Mesendoderm (in vitro differentiated cells): ENCODE results near the gene ACSL5.
"Not testable (repeated sequence)": the region's sequence is repeated elsewhere in the genome, so short reads cannot be mapped to it uniquely, and the experiment has no call there.

Experiments used
- DNase-seq: peaks from one replicate; pipeline ENCODE4 v3.0.0; 2013
- H2AK5ac ChIP-seq: 2 replicates; pipeline ENCODE4 v1.6.1; 2013; ENCODE audit warnings: low read length, inconsistent platforms
- H2BK120ac ChIP-seq: 2 replicates; pipeline ENCODE4 v1.6.1; 2013; ENCODE audit warnings: low read depth, mild to moderate bottlenecking, low read length, moderate library complexity, mixed read lengths
- H2BK15ac ChIP-seq: replicated peaks from 2 replicates; pipeline ENCODE4 v1.6.1; 2013; ENCODE audit warnings: low read depth, mild to moderate bottlenecking, moderate library complexity
- H2BK5ac ChIP-seq: 2 replicates; pipeline ENCODE4 v1.6.1; 2013; ENCODE audit warnings: low read length, inconsistent platforms
- H3K18ac ChIP-seq: 2 replicates; pipeline ENCODE4 v1.6.1; 2013; ENCODE audit warnings: mild to moderate bottlenecking, low read length, mixed read lengths
- H3K23ac ChIP-seq: one replicate; pipeline ENCODE4 v1.6.1; 2013; ENCODE audit warnings: low read length
- H3K27ac ChIP-seq: 2 replicates; pipeline ENCODE4 v1.5.1; 2013; ENCODE audit warnings: low read depth, mild to moderate bottlenecking, inconsistent platforms, low read length, moderate library complexity
- H3K27me3 ChIP-seq: 2 replicates; pipeline ENCODE4 v1.6.1; 2013; ENCODE audit warnings: low read length, control low read depth, mild to moderate bottlenecking, inconsistent platforms; ENCODE audit not compliant: insufficient read depth, poor library complexity
- H3K36me3 ChIP-seq: 2 replicates; pipeline ENCODE4 v1.6.1; 2013; ENCODE audit warnings: low read length, inconsistent platforms; ENCODE audit not compliant: control insufficient read depth, insufficient read depth
- H3K4ac ChIP-seq: one replicate; pipeline ENCODE4 v1.6.1; 2013; ENCODE audit warnings: low read depth, mild to moderate bottlenecking, low read length, moderate library complexity
- H3K4me1 ChIP-seq: 2 replicates; pipeline ENCODE4 v1.6.1; 2013; ENCODE audit warnings: low read depth, low read length, inconsistent platforms; ENCODE audit not compliant: control insufficient read depth
- H3K4me2 ChIP-seq: 2 replicates; pipeline ENCODE4 v1.6.1; 2013; ENCODE audit warnings: low read length
- H3K4me3 ChIP-seq: 2 replicates; pipeline ENCODE4 v1.5.1; 2013; ENCODE audit warnings: mild to moderate bottlenecking, low read length
- H3K56ac ChIP-seq: one replicate; pipeline ENCODE4 v1.6.1; 2013; ENCODE audit warnings: low read length
- H3K79me1 ChIP-seq: 2 replicates; pipeline ENCODE4 v1.6.1; 2013; ENCODE audit warnings: low read length, inconsistent platforms
- H3K79me2 ChIP-seq: 2 replicates; pipeline ENCODE4 v1.6.1; 2013; ENCODE audit warnings: mild to moderate bottlenecking, low read length; ENCODE audit not compliant: control insufficient read depth, insufficient read depth
- H3K9ac ChIP-seq: 2 replicates; pipeline ENCODE4 v1.6.1; 2013; ENCODE audit warnings: low read length, inconsistent platforms
- H4K5ac ChIP-seq: one replicate; pipeline ENCODE4 v1.6.1; 2013; ENCODE audit warnings: low read length
- H4K8ac ChIP-seq: one replicate; pipeline ENCODE4 v1.6.1; 2013; ENCODE audit warnings: low read depth, mild to moderate bottlenecking, control low read depth, low read length, moderate library complexity
- WGBS: extraction: QIAGEN DNeasy Blood & Tissue Kit; methylation state at CpG from one replicate; pipeline ENCODE4 v1.1.7; 2013; ENCODE audit warnings: low lambda C conversion rate, missing lambda C conversion rate; ENCODE audit not compliant: insufficient coverage; ENCODE audit errors: extremely low coverage; 5-methylcytosine and 5-hydroxymethylcytosine counted together

Gene ACSL5

GRCh38 chr10:112366992-112367391 lies 6.9 kb upstream of the ACSL5 start:
- H2BK15ac ChIP-seq, result no peak overlapping the region
- no peak overlapping the region for H2BK5ac ChIP-seq
- no peak overlapping the region for H2AK5ac ChIP-seq
- no peak overlapping the region for H3K27ac ChIP-seq
- WGBS, result no CpG with 5 or more reads among the region's 3 CpGs
- no peak overlapping the region for H3K9ac ChIP-seq
- H3K4me2 ChIP-seq, result no peak overlapping the region
- H3K4me3 ChIP-seq, result no peak overlapping the region
- no peaks in the 10 kb centered on the region for H3K36me3 ChIP-seq
- H3K79me1 ChIP-seq, result no peaks in the 10 kb centered on the region
- no peak overlapping the region for H4K8ac ChIP-seq
- H3K18ac ChIP-seq, result no peak overlapping the region
- H3K79me2 ChIP-seq, result no peaks in the 10 kb centered on the region
- no peaks in the 10 kb centered on the region for H3K4me1 ChIP-seq
- no peaks in the 10 kb centered on the region for H3K27me3 ChIP-seq
- DNase-seq, result no peak
- H3K56ac ChIP-seq, result no peak overlapping the region
- no peak overlapping the region for H3K4ac ChIP-seq
- H2BK120ac ChIP-seq, result no peak overlapping the region
- no peak overlapping the region for H3K23ac ChIP-seq
- H4K5ac ChIP-seq, result no peak overlapping the region

- Histone ChIP-seq H3K18ac (no peak overlapping the region), H3K4me3 (no peak overlapping the region), H3K56ac (no peak overlapping the region), H3K79me1 (no peaks in the 10 kb centered on the region), H2BK5ac (no peak overlapping the region), H2AK5ac (no peak overlapping the region), H3K23ac (no peak overlapping the region), H2BK120ac (no peak overlapping the region), H3K79me2 (no peaks in the 10 kb centered on the region), H3K4ac (no peak overlapping the region), H3K27ac (no peak overlapping the region), H3K9ac (no peak overlapping the region), H4K5ac (no peak overlapping the region), H3K27me3 (no peaks in the 10 kb centered on the region), H3K36me3 (no peaks in the 10 kb centered on the region), H3K4me1 (no peaks in the 10 kb centered on the region), H2BK15ac (no peak overlapping the region), H4K8ac (no peak overlapping the region), H3K4me2 (no peak overlapping the region)
- no CpG with 5 or more reads among the region's 4 CpGs for WGBS
- DNase-seq, result no peak
Observed at GRCh38 chr10:112367516-112367915, 6.4 kb upstream of the ACSL5 start.

- Histone ChIP-seq H2BK15ac (no peak overlapping the region), H3K56ac (no peak overlapping the region), H4K8ac (no peak overlapping the region), H3K79me2 (no peaks in the 10 kb centered on the region), H3K23ac (no peak overlapping the region), H2BK5ac (no peak overlapping the region), H3K9ac (no peak overlapping the region), H4K5ac (no peak overlapping the region), H2BK120ac (no peak overlapping the region), H3K79me1 (no peaks in the 10 kb centered on the region), H3K36me3 (no peaks in the 10 kb centered on the region), H3K4me3 (no peak overlapping the region), H3K4me1 (no peaks in the 10 kb centered on the region), H3K18ac (no peak overlapping the region), H3K27me3 (no peaks in the 10 kb centered on the region), H2AK5ac (no peak overlapping the region), H3K27ac (no peak overlapping the region), H3K4ac (no peak overlapping the region), H3K4me2 (no peak overlapping the region)
- no CpG with 5 or more reads among the region's 40 CpGs for WGBS
- no peak for DNase-seq
Observed at GRCh38 chr10:112369495-112370423, 4.2 kb upstream of the ACSL5 start.

GRCh38 chr10:112370424-112370819 lies 3.5 kb upstream of the ACSL5 start:
- H2BK120ac ChIP-seq, result no peak overlapping the region
- no peaks in the 10 kb centered on the region for H3K79me1 ChIP-seq
- no peaks in the 10 kb centered on the region for H3K27me3 ChIP-seq
- H3K4me3 ChIP-seq, result no peak overlapping the region
- no peak for DNase-seq
- no peak overlapping the region for H3K9ac ChIP-seq
- peaks cover 2% of the 10 kb centered on the region for H3K4me1 ChIP-seq
- no peak overlapping the region for H3K27ac ChIP-seq
- no peak overlapping the region for H3K4ac ChIP-seq
- H2BK5ac ChIP-seq, result no peak overlapping the region
- H4K8ac ChIP-seq, result no peak overlapping the region
- no peak overlapping the region for H3K23ac ChIP-seq
- H3K56ac ChIP-seq, result no peak overlapping the region
- no peaks in the 10 kb centered on the region for H3K79me2 ChIP-seq
- no peak overlapping the region for H2BK15ac ChIP-seq
- H3K4me2 ChIP-seq, result no peak overlapping the region
- WGBS, result no CpG with 5 or more reads among the region's 15 CpGs
- no peaks in the 10 kb centered on the region for H3K36me3 ChIP-seq
- no peak overlapping the region for H4K5ac ChIP-seq
- H2AK5ac ChIP-seq, result no peak overlapping the region
- no peak overlapping the region for H3K18ac ChIP-seq

GRCh38 chr10:112371326-112371725 lies 2.6 kb upstream of the ACSL5 start:
- not testable (repeated sequence) for H3K36me3 ChIP-seq, H2BK15ac ChIP-seq, H3K79me2 ChIP-seq, H3K79me1 ChIP-seq, DNase-seq, H2BK5ac ChIP-seq, H3K4me1 ChIP-seq, H3K27me3 ChIP-seq, H3K18ac ChIP-seq, H2BK120ac ChIP-seq, H3K56ac ChIP-seq, H2AK5ac ChIP-seq, H4K5ac ChIP-seq, H3K4me3 ChIP-seq, H4K8ac ChIP-seq, H3K4me2 ChIP-seq, H3K27ac ChIP-seq, H3K9ac ChIP-seq, H3K23ac ChIP-seq, H3K4ac ChIP-seq
- no CpG with 5 or more reads among the region's 13 CpGs for WGBS
